CD1c-positive myeloid dendritic cell (primary cell): ENCODE results near the gene UNC13A.

Experiments used
- DNase-seq: peaks from one replicate; pipeline ENCODE4 v3.0.0-alpha.2; 2016; ENCODE audit errors: extremely low spot score

Gene UNC13A

GRCh38 chr19:17706750-17707181 lies 18.6 kb upstream of the UNC13A start:
- DNase-seq = no peak

- DNase-seq = peak; percentile 78
Observed at GRCh38 chr19:17703824-17704463, 15.8 kb upstream of the UNC13A start.

GRCh38 chr19:17695198-17695597 lies 7.0 kb upstream of the UNC13A start:
- no peak for DNase-seq

GRCh38 chr19:17692566-17692965 lies 4.4 kb upstream of the UNC13A start:
- no peak for DNase-seq

GRCh38 chr19:17688853-17689595 lies 870 bp upstream of the UNC13A start:
- DNase-seq = no peak

- DNase-seq = no peak
Observed at GRCh38 chr19:17687141-17687856, 855 bp downstream of the UNC13A start.

GRCh38 chr19:17686592-17687024 lies 1.5 kb downstream of the UNC13A start:
- DNase-seq = peak; percentile 10

GRCh38 chr19:17686023-17686521 lies 2.1 kb downstream of the UNC13A start:
- DNase-seq = peak; percentile 6

- DNase-seq = no peak
Observed at GRCh38 chr19:17685451-17686022, 2.6 kb downstream of the UNC13A start.

GRCh38 chr19:17684256-17684655 lies 3.9 kb downstream of the UNC13A start:
- no peak for DNase-seq

GRCh38 chr19:17683078-17683477 lies 5.1 kb downstream of the UNC13A start:
- DNase-seq = no peak

GRCh38 chr19:17682273-17682672 lies 5.9 kb downstream of the UNC13A start:
- no peak for DNase-seq

GRCh38 chr19:17681505-17682125 lies 6.5 kb downstream of the UNC13A start:
- DNase-seq = peak; percentile 55

GRCh38 chr19:17680230-17680722 lies 7.9 kb downstream of the UNC13A start:
- peak; percentile 86 for DNase-seq

GRCh38 chr19:17679526-17680229 lies 8.5 kb downstream of the UNC13A start:
- DNase-seq = no peak

GRCh38 chr19:17678836-17679235 lies 9.3 kb downstream of the UNC13A start:
- no peak for DNase-seq

GRCh38 chr19:17677002-17677401 lies 11.2 kb downstream of the UNC13A start:
- no peak for DNase-seq

- no peak for DNase-seq
Observed at GRCh38 chr19:17676295-17676694, 11.9 kb downstream of the UNC13A start.

- no peak for DNase-seq
Observed at GRCh38 chr19:17673937-17674799, 14.0 kb downstream of the UNC13A start.

- DNase-seq = peak; percentile 31
Observed at GRCh38 chr19:17671906-17672305, 16.2 kb downstream of the UNC13A start.
